Parathyroid adenoma (tissue), 2 donors: Measurements from ENCODE around the gene MAGI1.

ENCODE experiments used
- H2AFZ ChIP-seq: fragments of 300-600 bp; sonication (generic); one replicate; pipeline ENCODE4 v1.7.0; 2017; ENCODE audit warnings: antibody characterized with exemption, mild to moderate bottlenecking
- H3K27ac ChIP-seq: fragments of 300-600 bp; sonication (generic); one replicate; pipeline ENCODE4 v1.7.0; 2017
- H3K27me3 ChIP-seq: fragments of 300-600 bp; sonication (generic); one replicate; pipeline ENCODE4 v1.7.0; 2017; ENCODE audit warnings: low read length; ENCODE audit not compliant: control insufficient read depth, insufficient read depth
- H3K36me3 ChIP-seq: fragments of 300-600 bp; sonication (generic); one replicate; pipeline ENCODE4 v1.7.0; 2017; ENCODE audit warnings: low read length; ENCODE audit not compliant: control insufficient read depth, insufficient read depth
- H3K4me1 ChIP-seq: fragments of 300-600 bp; sonication (generic); one replicate; pipeline ENCODE4 v1.7.0; 2017; ENCODE audit warnings: control low read depth
- H3K4me2 ChIP-seq: fragments of 300-600 bp; sonication (generic); one replicate; pipeline ENCODE4 v1.7.0; 2017; ENCODE audit warnings: low read length
- H3K4me3 ChIP-seq: fragments of 300-600 bp; sonication (generic); one replicate; pipeline ENCODE4 v1.7.0; 2017; ENCODE audit warnings: low read depth, low read length
- H3K79me2 ChIP-seq: fragments of 300-600 bp; sonication (generic); one replicate; pipeline ENCODE4 v1.7.0; 2017; ENCODE audit warnings: control low read depth
- H3K9ac ChIP-seq: fragments of 300-600 bp; sonication (generic); one replicate; pipeline ENCODE4 v1.7.0; 2017; ENCODE audit warnings: mild to moderate bottlenecking
- H3K9me3 ChIP-seq: fragments of 300-600 bp; sonication (generic); one replicate; pipeline ENCODE4 v1.7.0; 2017; ENCODE audit warnings: low read length; ENCODE audit not compliant: control insufficient read depth
- CTCF ChIP-seq: fragments of 300-600 bp; sonication (generic); IDR thresholded peaks from one replicate; pipeline ENCODE4 v1.7.0; 2017; ENCODE audit warnings: antibody characterized with exemption, mild to moderate bottlenecking
- donor health status: primary hyperparathyroidism.

The MAGI1 gene

GRCh38 chr3:65633018-65633638 lies 405.6 kb downstream of the MAGI1 start:
- H3K4me1 ChIP-seq, result no peaks in the 10 kb centered on the region
- H3K36me3 ChIP-seq, result no peaks in the 10 kb centered on the region
- H3K9ac ChIP-seq, result no peak overlapping the region
- no peak for TF ChIP-seq CTCF
- H3K27me3 ChIP-seq, result no peaks in the 10 kb centered on the region
- no peaks in the 10 kb centered on the region for H3K79me2 ChIP-seq
- H2AFZ ChIP-seq, result no peak overlapping the region
- H3K4me3 ChIP-seq, result no peak overlapping the region
- H3K9me3 ChIP-seq, result no peaks in the 10 kb centered on the region
- no peak overlapping the region for H3K4me2 ChIP-seq
- H3K27ac ChIP-seq, result no peak overlapping the region

GRCh38 chr3:65632414-65632813 lies 406.3 kb downstream of the MAGI1 start:
- Histone ChIP-seq H3K79me2 (no peaks in the 10 kb centered on the region), H3K27me3 (no peaks in the 10 kb centered on the region), H2AFZ (no peak overlapping the region), H3K4me1 (no peaks in the 10 kb centered on the region), H3K4me2 (no peak overlapping the region), H3K9me3 (no peaks in the 10 kb centered on the region), H3K27ac (no peak overlapping the region), H3K9ac (no peak overlapping the region), H3K4me3 (no peak overlapping the region), H3K36me3 (no peaks in the 10 kb centered on the region)
- TF ChIP-seq CTCF, result no peak

- Histone ChIP-seq H2AFZ (no peak overlapping the region), H3K27me3 (no peaks in the 10 kb centered on the region), H3K4me1 (no peaks in the 10 kb centered on the region), H3K9me3 (no peaks in the 10 kb centered on the region), H3K27ac (no peak overlapping the region), H3K4me3 (no peak overlapping the region), H3K36me3 (no peaks in the 10 kb centered on the region), H3K79me2 (no peaks in the 10 kb centered on the region), H3K4me2 (no peak overlapping the region), H3K9ac (no peak overlapping the region)
- no peak for TF ChIP-seq CTCF
Observed at GRCh38 chr3:65628978-65629377, 409.7 kb downstream of the MAGI1 start.

- no peaks in the 10 kb centered on the region for H3K9me3 ChIP-seq
- H3K4me2 ChIP-seq, result no peak overlapping the region
- no peaks in the 10 kb centered on the region for H3K4me1 ChIP-seq
- H3K9ac ChIP-seq, result no peak overlapping the region
- H3K79me2 ChIP-seq, result no peaks in the 10 kb centered on the region
- H2AFZ ChIP-seq, result no peak overlapping the region
- no peak for TF ChIP-seq CTCF
- no peak overlapping the region for H3K4me3 ChIP-seq
- no peaks in the 10 kb centered on the region for H3K36me3 ChIP-seq
- H3K27ac ChIP-seq, result no peak overlapping the region
- H3K27me3 ChIP-seq, result no peaks in the 10 kb centered on the region
Observed at GRCh38 chr3:65627062-65627461, 411.7 kb downstream of the MAGI1 start.

GRCh38 chr3:65625305-65625704 lies 413.4 kb downstream of the MAGI1 start:
- no peak for TF ChIP-seq CTCF
- H3K36me3 ChIP-seq, result no peaks in the 10 kb centered on the region
- H3K9ac ChIP-seq, result no peak overlapping the region
- H3K4me1 ChIP-seq, result no peaks in the 10 kb centered on the region
- no peak overlapping the region for H2AFZ ChIP-seq
- no peak overlapping the region for H3K4me2 ChIP-seq
- H3K27me3 ChIP-seq, result no peaks in the 10 kb centered on the region
- no peak overlapping the region for H3K27ac ChIP-seq
- no peak overlapping the region for H3K4me3 ChIP-seq
- H3K9me3 ChIP-seq, result no peaks in the 10 kb centered on the region
- H3K79me2 ChIP-seq, result no peaks in the 10 kb centered on the region
